ENCODE results near the gene NANOGP8.
A peak's percentile ranks its signal among the peaks of the same experiment; 100 is the strongest.

NANOGP8 gene

GRCh38 chr15:35068846-35069475 is 16.1 kb downstream of the NANOGP8 start:
- H3K79me2 ChIP-seq (ENCODE audit: low read length), result no peaks in the 10 kb centered on the region

GRCh38 chr15:35067496-35068347 is 17.4 kb downstream of the NANOGP8 start:
- no peaks in the 10 kb centered on the region for H3K27me3 ChIP-seq (ENCODE audit: low read depth, low read length)
- no peaks in the 10 kb centered on the region for H3K79me2 ChIP-seq (ENCODE audit: low read length)
- H3K4me3 ChIP-seq (ENCODE audit: low read length), result peak overlapping the region; percentile 47
- no peak for TF ChIP-seq EZH2phosphoT487 (IDR thresholded peaks at IDR 0.05; ENCODE audit: low read depth)
- TF ChIP-seq CTCF (IDR thresholded peaks at IDR 0.05; ENCODE audit: low read depth, low read length), result no peak
- peak overlapping the region; percentile 37 for H2AFZ ChIP-seq (ENCODE audit: low read depth, low read length)
- 0 out of 2 replicates have a peak overlapping the region, but pooled peaks have one; percentile 1 for H3K9ac ChIP-seq (ENCODE audit: low read length)
- H3K36me3 ChIP-seq (replicated peaks; ENCODE audit: low read depth, low read length), result no peaks in the 10 kb centered on the region
- no peaks in the 10 kb centered on the region for H3K9me3 ChIP-seq (ENCODE audit: insufficient read depth, low read length)
- H4K20me1 ChIP-seq (ENCODE audit: insufficient read depth, low read length), result no peaks in the 10 kb centered on the region
- peaks cover 13% of the 10 kb centered on the region for H3K4me1 ChIP-seq (ENCODE audit: low read length)
- H3K27ac ChIP-seq (ENCODE audit: low read length), result no peak overlapping the region
- peak overlapping the region; percentile 73 for H3K4me2 ChIP-seq (ENCODE audit: low read length)

More at GRCh38 chr15:35068846-35069475, 16.1 kb downstream of the NANOGP8 start:
- Histone ChIP-seq H3K9me3 (ENCODE audit: insufficient read depth, low read length) (no peaks in the 10 kb centered on the region), H3K27me3 (ENCODE audit: low read depth, low read length) (no peaks in the 10 kb centered on the region), H3K4me3 (ENCODE audit: low read length) (no peak overlapping the region), H3K4me1 (ENCODE audit: low read length) (peaks cover 10% of the 10 kb centered on the region), H2AFZ (ENCODE audit: low read depth, low read length) (no peak overlapping the region), H3K4me2 (ENCODE audit: low read length) (no peak overlapping the region), H3K9ac (ENCODE audit: low read length) (no peak overlapping the region), H3K36me3 (replicated peaks; ENCODE audit: low read depth, low read length) (no peaks in the 10 kb centered on the region), H3K27ac (ENCODE audit: low read length) (no peak overlapping the region), H4K20me1 (ENCODE audit: insufficient read depth, low read length) (no peaks in the 10 kb centered on the region)
- TF ChIP-seq CTCF (IDR thresholded peaks at IDR 0.05; ENCODE audit: low read depth, low read length), result no peak

- Histone ChIP-seq H3K27me3 (ENCODE audit: low read depth, low read length) (no peaks in the 10 kb centered on the region), H3K4me3 (ENCODE audit: low read length) (no peak overlapping the region), H3K4me1 (ENCODE audit: low read length) (peaks cover 22% of the 10 kb centered on the region), H3K9me3 (ENCODE audit: insufficient read depth, low read length) (no peaks in the 10 kb centered on the region), H3K27ac (ENCODE audit: low read length) (no peak overlapping the region), H3K4me2 (ENCODE audit: low read length) (no peak overlapping the region), H2AFZ (ENCODE audit: low read depth, low read length) (no peak overlapping the region), H3K36me3 (replicated peaks; ENCODE audit: low read depth, low read length) (no peaks in the 10 kb centered on the region), H3K79me2 (ENCODE audit: low read length) (no peaks in the 10 kb centered on the region), H4K20me1 (ENCODE audit: insufficient read depth, low read length) (no peaks in the 10 kb centered on the region), H3K9ac (ENCODE audit: low read length) (no peak overlapping the region)
- no peak for TF ChIP-seq CTCF (IDR thresholded peaks at IDR 0.05; ENCODE audit: low read depth, low read length)
- no peak for TF ChIP-seq EZH2phosphoT487 (IDR thresholded peaks at IDR 0.05; ENCODE audit: low read depth)
Measured at GRCh38 chr15:35066094-35066493, 19.0 kb downstream of the NANOGP8 start.

GRCh38 chr15:35064576-35065190 is 20.4 kb downstream of the NANOGP8 start:
- Histone ChIP-seq H3K4me3 (ENCODE audit: low read length) (no peak overlapping the region), H3K79me2 (ENCODE audit: low read length) (no peaks in the 10 kb centered on the region), H3K4me1 (ENCODE audit: low read length) (peaks cover 22% of the 10 kb centered on the region), H3K9me3 (ENCODE audit: insufficient read depth, low read length) (no peaks in the 10 kb centered on the region), H3K4me2 (ENCODE audit: low read length) (no peak overlapping the region), H3K27ac (ENCODE audit: low read length) (no peak overlapping the region), H2AFZ (ENCODE audit: low read depth, low read length) (no peak overlapping the region), H3K27me3 (ENCODE audit: low read depth, low read length) (no peaks in the 10 kb centered on the region), H4K20me1 (ENCODE audit: insufficient read depth, low read length) (no peaks in the 10 kb centered on the region), H3K9ac (ENCODE audit: low read length) (no peak overlapping the region), H3K36me3 (replicated peaks; ENCODE audit: low read depth, low read length) (no peaks in the 10 kb centered on the region)
- no peak for TF ChIP-seq CTCF (IDR thresholded peaks at IDR 0.05; ENCODE audit: low read depth, low read length)
- no peak for TF ChIP-seq EZH2phosphoT487 (IDR thresholded peaks at IDR 0.05; ENCODE audit: low read depth)

Data from OCI-LY3 (cell line).